Left kidney (tissue), 2 donors: ENCODE data around the gene OTX1. TPM values are rescaled to one million over a fixed set of nuclear protein-coding genes. Genes with fewer than 3 reads are reported as not detected.
"Not testable (repeated sequence)": the region's sequence is repeated elsewhere in the genome, so short reads cannot be mapped to it uniquely, and the experiment has no call there.

ENCODE experiments used
- DNase-seq: peaks from one replicate; pipeline ENCODE4 v3.0.0-alpha.2; 2013
- polyA plus RNA-seq: library from polyadenylated mRNA; unstranded; fragments of 120-200 nt; gene quantifications from one replicate; pipeline ENCODE4 v1.2.1, GENCODE V29; 2013; ENCODE audit not compliant: insufficient read length

The OTX1 gene
- polyA plus RNA-seq, 1 donor, result not detected

- no peak for DNase-seq
These were observed 8.5 kb downstream of the OTX1 start for GRCh38 chr2:63058921-63059792.

GRCh38 chr2:63059793-63060471 is 9.3 kb downstream of the OTX1 start:
- no peak for DNase-seq

GRCh38 chr2:63060472-63060991 is 9.9 kb downstream of the OTX1 start:
- no peak for DNase-seq

GRCh38 chr2:63064197-63064596 is 13.6 kb downstream of the OTX1 start:
- no peak for DNase-seq

- DNase-seq, result no peak
These were observed 14.0 kb downstream of the OTX1 start for GRCh38 chr2:63064661-63065060.

- no peak for DNase-seq
These were observed 15.6 kb downstream of the OTX1 start for GRCh38 chr2:63066265-63066664.

- no peak for DNase-seq
These were observed 16.2 kb downstream of the OTX1 start for GRCh38 chr2:63066838-63067237.

GRCh38 chr2:63071664-63072063 is 21.0 kb downstream of the OTX1 start:
- no peak for DNase-seq

- no peak for DNase-seq
These were observed 23.4 kb downstream of the OTX1 start for GRCh38 chr2:63073994-63074393.

- DNase-seq, result not testable (repeated sequence)
These were observed 23.8 kb downstream of the OTX1 start for GRCh38 chr2:63074399-63074798.

GRCh38 chr2:63078852-63079606 is 28.4 kb downstream of the OTX1 start:
- no peak for DNase-seq

GRCh38 chr2:63081404-63081803 is 30.8 kb downstream of the OTX1 start:
- DNase-seq, result no peak

- no peak for DNase-seq
These were observed 36.1 kb downstream of the OTX1 start for GRCh38 chr2:63086687-63087086.

GRCh38 chr2:63092401-63092800 is 41.8 kb downstream of the OTX1 start:
- no peak for DNase-seq

- DNase-seq, result no peak
These were observed 42.2 kb downstream of the OTX1 start for GRCh38 chr2:63092857-63093256.

- no peak for DNase-seq
These were observed 42.9 kb downstream of the OTX1 start for GRCh38 chr2:63093502-63093901.

- no peak for DNase-seq
These were observed 45.9 kb downstream of the OTX1 start for GRCh38 chr2:63096491-63096890.

GRCh38 chr2:63099032-63099431 is 48.4 kb downstream of the OTX1 start:
- no peak for DNase-seq

- no peak for DNase-seq
These were observed 51.3 kb downstream of the OTX1 start for GRCh38 chr2:63101954-63102353.

GRCh38 chr2:63104482-63104881 is 53.9 kb downstream of the OTX1 start:
- DNase-seq, result no peak
